ENCODE data around the gene TGFBI.

TGFBI gene

GRCh38 chr5:136028782-136029742, at the start of gene TGFBI:
Gene TGFBI (plus strand): TSS chr5:136028988. CDS start chr5:136029056, 68 bp downstream.
- peak; percentile 30 for DNase-seq

GRCh38 chr5:135978993-135979392, 49.8 kb upstream of the TGFBI start:
- no peak for DNase-seq

GRCh38 chr5:135979510-135979909, 49.3 kb upstream of the TGFBI start:
- DNase-seq: no peak

DNA sequence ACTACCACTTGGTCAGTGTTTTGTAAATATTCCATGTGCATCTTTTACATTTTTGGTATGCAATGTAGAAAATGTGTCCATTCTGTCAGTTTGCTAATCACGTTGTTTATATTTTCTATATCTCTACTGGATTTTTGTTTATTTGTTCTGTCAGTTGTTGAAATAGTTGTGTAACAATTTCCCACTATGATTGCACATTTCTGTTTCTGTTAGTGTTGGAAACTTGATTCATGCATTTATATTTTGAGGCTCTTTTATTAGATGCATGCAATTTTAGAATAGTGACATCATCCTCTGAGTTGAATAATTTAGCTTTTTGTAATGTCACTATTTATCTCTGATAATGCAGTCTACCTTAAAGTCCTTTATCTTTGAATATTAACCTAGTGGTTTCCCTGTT, 48.2 kb upstream of the TGFBI start:
- DNase-seq: no peak

DNA sequence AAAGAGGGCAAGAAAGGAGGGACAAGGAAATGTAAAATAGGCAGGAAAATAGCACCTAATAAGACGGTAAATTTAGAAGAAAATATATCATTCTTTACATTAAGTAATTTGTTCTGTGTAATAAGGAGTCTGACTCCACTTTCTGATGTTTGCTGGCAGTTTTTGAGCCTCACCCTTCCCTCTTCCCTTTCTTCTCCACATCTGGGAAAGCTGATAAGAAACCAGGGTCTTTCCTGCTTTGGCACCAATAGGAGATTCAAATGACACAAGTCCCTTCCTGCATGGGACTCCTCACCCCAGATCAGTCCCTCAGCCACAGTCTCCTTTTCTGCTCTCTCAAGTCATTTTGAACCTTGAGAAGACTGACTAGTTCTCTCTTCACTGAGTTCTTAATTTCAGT, 42.8 kb upstream of the TGFBI start:
- DNase-seq: no peak

- no peak for DNase-seq
Observed at GRCh38 chr5:135986401-135986800, 42.4 kb upstream of the TGFBI start.

- no peak for DNase-seq
Observed at GRCh38 chr5:135986891-135987401, 41.8 kb upstream of the TGFBI start.

DNA sequence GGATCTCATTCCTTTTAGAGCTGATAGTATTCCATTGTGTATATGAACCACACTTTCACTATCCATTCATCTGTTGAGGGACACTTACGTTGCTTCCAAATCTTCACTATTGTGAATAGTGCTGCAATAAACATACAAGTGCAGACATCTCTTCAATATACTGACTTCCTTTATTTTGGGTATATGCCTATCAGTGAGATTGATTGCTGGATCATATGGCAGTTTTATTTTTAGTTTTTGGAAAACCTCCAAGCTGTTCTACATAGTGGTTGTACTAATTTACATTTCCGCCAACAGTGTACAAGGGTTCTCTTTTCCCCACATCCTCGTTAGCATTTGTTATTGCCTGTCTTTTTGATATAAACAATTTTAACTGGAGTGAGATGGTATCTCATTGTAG, 40.2 kb upstream of the TGFBI start:
- DNase-seq: no peak

DNA sequence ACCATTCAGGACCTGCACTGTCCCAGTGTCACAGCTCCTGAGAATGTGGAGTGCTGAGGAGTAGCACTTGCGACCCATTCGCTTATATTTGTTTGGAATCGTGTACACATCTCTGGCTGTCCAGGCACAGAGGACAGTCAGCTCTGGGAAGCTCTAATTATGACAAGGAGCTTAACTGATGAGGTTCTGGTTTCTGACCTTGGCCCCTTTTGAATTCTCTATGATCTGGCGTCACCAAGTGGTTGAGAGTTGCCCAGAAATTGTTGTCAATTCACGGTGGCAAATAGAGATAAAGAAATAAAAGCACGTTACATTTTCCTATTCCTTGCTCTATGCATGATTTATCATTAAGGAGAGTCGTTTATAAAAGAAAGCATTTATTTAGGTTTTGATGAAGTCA, 39.1 kb upstream of the TGFBI start:
- no peak for DNase-seq

DNA sequence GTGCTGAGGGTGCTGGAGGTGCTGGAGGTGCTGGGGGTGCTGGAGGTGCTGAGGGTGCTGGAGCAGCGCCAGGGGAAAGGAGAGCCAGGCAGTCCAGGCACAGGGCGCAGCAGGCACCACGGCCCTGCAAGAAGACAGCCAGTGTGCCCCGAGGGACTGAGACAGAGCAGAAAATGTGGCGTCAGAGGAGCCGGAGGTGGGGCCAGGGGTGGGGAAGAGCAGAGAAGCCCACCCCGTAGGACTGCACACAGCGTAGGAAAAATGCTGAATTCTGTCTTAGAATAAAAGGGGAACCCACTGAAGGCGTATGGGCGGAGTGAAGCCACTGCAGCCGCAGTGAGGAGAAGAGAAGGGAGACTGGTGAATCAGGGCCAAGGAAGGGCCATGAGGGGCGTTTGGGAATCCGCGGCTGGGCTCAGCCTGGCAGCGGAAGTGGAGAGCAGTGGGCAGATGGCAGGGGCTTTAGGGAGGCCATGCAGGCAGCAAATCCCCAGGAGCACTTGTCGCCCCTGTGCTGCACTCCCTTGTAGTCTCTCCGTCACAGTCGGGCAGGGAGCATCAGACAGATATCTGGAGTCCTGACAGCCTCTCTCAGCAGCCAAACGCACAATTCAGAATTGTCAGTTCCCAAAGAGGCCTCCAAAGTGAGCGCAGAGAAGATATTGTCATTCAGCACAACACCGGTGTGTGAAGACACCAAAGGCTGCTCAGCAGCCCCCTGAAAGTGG, 38.1 kb upstream of the TGFBI start:
- no peak for DNase-seq

- no peak for DNase-seq
Observed at GRCh38 chr5:135991429-135991828, 37.4 kb upstream of the TGFBI start.

- DNase-seq: no peak
Observed at GRCh38 chr5:135993335-135993879, 35.4 kb upstream of the TGFBI start.

DNA sequence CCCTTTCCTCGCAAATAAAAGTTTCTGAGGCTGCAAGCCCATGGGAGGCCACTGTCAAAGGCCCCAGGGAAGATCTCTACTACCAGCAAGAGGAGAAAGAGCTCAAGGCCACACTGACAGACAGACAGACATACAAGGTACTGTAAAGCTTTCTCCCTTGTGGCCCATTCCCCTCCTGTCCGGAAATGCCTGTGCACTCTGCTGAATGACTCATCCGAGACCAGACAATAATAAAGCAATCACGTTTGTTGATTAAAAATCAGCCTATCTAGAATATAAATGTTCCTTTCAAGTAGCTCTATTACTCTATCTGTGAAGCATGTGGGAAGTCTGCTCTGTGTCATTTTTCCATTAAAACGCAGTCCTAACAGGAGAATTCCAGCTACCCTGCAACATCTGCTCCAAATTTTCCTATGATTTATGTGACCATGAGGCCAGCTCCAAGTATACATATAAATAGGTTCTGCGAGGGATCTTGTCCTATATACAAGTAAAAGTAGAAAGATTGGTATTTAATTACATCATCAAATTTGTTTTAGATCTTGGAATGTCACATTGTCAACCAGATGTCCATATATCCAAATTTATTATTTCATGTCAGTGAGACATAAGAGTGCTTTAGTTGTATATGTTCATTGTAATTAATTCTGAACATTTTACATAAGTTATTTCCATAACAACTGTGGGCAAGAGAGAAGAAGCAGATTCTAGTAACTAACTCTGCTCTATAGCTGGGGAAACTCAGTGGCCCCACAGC, 34.7 kb upstream of the TGFBI start:
- no peak for DNase-seq

DNA sequence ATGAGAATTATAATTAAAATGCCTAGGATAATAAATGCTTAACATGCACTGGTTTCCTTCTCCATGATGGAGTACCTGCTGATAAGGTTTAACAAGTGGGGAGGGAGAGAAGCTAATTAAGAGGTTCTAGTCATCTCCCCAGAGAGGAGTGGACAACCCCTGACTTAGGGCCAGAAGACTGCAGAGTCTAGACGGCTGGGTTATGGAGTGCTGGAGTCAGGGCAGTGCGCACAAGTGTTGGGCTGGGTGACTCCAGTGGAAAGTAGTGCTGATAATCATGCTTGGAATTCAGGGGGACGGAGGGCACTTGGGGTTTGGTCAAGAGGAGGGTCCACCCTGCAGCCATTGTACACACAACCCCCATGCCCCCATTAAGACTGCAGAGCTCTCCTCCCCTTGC, 32.8 kb upstream of the TGFBI start:
- no peak for DNase-seq

DNA sequence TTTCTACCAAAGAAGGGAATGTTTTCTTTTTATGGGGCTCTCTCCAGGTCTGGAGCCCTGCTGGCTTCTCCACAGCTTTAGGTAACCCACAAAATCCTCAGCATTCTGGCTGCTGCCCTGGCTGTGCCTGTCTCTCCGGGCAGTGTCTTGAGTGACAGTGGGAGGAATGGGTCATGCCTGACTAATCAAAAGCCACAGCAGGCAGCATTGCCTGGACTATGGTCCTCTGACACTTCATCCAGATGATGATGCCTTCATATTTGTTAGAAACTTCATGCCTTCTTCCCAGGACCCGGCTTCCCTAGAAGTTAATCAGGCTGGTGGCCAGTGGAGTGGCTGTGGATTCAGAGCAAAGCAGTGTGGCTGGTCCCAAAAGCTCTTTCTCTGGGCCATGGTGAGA, 32.2 kb upstream of the TGFBI start:
- DNase-seq: no peak

GRCh38 chr5:135997673-135998335, 31.0 kb upstream of the TGFBI start:
- DNase-seq: no peak

- DNase-seq: no peak
Observed at GRCh38 chr5:135998889-135999288, 29.9 kb upstream of the TGFBI start.

GRCh38 chr5:135999406-136000139, 29.2 kb upstream of the TGFBI start:
- no peak for DNase-seq

DNA sequence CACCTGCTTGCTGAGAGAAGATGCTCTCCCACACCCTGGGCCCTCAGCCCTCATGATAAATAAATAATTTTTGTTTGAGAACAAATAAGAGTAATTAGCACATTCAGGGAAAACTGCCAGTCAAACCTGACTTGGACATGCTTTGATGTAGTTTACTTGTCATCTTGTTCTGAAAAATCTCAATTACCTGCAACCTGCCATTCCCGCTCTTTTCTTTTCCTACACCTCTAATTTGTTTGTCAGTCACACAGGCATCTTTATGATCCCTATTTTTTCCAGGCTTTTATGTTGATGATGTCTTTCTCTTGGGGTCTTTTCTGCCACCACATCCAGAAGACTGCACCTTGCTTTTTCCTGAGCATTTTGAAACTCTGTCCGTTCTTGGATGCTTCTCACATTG, 28.6 kb upstream of the TGFBI start:
- DNase-seq: no peak

DNA sequence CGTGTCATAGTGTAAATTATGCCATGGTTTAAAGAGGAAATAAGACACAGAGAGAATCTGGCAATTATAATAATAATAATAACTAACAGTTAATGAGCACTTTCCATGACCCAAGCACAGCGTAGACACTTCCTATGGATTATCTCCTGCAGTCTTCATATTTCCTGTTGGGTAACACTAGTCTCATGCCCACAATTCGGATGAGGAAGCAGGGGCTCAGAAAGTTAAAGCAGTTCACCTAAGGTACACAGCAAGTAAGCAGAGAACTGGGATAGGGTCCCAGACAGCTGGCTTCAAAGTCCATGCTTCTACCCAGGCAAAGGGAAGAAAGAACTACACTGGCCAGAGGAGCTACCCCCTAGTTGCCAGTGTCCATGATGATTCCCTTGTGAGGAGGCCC, 27.9 kb upstream of the TGFBI start:
- no peak for DNase-seq

- no peak for DNase-seq
Observed at GRCh38 chr5:136001466-136001981, 27.3 kb upstream of the TGFBI start.
